Breast epithelium (tissue), 4 donors: ENCODE data around the gene GRID2IP. TPM values are rescaled to one million over a fixed set of nuclear protein-coding genes. Genes with fewer than 3 reads are reported as not detected.

Experiments
- DNase-seq, 2 donors: peaks; one replicate each; pipeline ENCODE4 v3.0.0-alpha.2; 2019; ENCODE audit warnings: low spot score in 2 of 2
- H3K27ac ChIP-seq, 2 donors: fragments of 200-600 bp; sonication (generic) in 1 of 2; one replicate each; pipeline ENCODE4 v1.5.1; 2016 to 2019; ENCODE audit warnings: mild to moderate bottlenecking in 1 of 2
- H3K27me3 ChIP-seq, 2 donors: fragments of 200-600 bp; sonication (generic) in 1 of 2; one replicate each; pipeline versions ENCODE4 v1.5.1 to v1.6.0; 2017 to 2019; ENCODE audit warnings: control low read depth in 1 of 2, mild to moderate bottlenecking in 1 of 2
- H3K36me3 ChIP-seq: fragments of 200-600 bp; one replicate; pipeline ENCODE4 v1.5.1; 2019
- H3K4me1 ChIP-seq, 2 donors: fragments of 200-600 bp; sonication (generic); one replicate each; pipeline ENCODE4 v1.5.1; 2016 to 2019; ENCODE audit warnings: control low read depth in 1 of 2
- H3K4me3 ChIP-seq, 3 donors: fragments of 200-600 bp; sonication (generic); 1 replicate in 2 of 3; 2 replicates in 1 of 3; pipeline ENCODE4 v1.5.1; 2016 to 2019; ENCODE audit warnings: mild to moderate bottlenecking in 3 of 3, moderate library complexity in 2 of 3
- H3K9me3 ChIP-seq, 2 donors: fragments of 200-600 bp; sonication (generic) in 1 of 2; one replicate each; pipeline ENCODE4 v1.5.1; 2016 to 2019; ENCODE audit warnings: control low read depth in 1 of 2
- POLR2A ChIP-seq: fragments of 450-650 bp; IDR thresholded peaks from one replicate; pipeline ENCODE4 v1.6.1; 2016; ENCODE audit warnings: antibody characterized with exemption, mild to moderate bottlenecking, moderate library complexity
- POLR2AphosphoS5 ChIP-seq, 3 donors: sonication (generic); formaldehyde crosslinking; IDR thresholded peaks; one replicate each; pipeline ENCODE4 v1.6.1; 2017; ENCODE audit warnings: antibody characterized with exemption in 3 of 3
- intact Hi-C: fragments of 100-400 bp; cut with DNase I; formaldehyde crosslinking; loops from one replicate; pipeline ENCODE4 v1.15.1; 2023; ENCODE audit warnings: low total_unique reads
- total RNA-seq, 3 donors: library from RNA; depleted of rRNA; stranded (reverse); fragments of >200 nt; gene quantifications; one replicate each; pipeline ENCODE4 v1.1.0, GENCODE V29; 2016
- TF ChIP-seq, protein P1 (sequence below), 3 donors: fragments of 450-650 bp; IDR thresholded peaks; one replicate each; pipeline ENCODE4 v1.5.1; 2016 to 2017; ENCODE audit warnings: antibody characterized with exemption in 3 of 3, mild to moderate bottlenecking in 3 of 3, moderate library complexity in 3 of 3

GRID2IP gene
- total RNA-seq, 3 donors from 2014 or later, result 0.33 to 0.88 TPM; not detected in 1

DNA sequence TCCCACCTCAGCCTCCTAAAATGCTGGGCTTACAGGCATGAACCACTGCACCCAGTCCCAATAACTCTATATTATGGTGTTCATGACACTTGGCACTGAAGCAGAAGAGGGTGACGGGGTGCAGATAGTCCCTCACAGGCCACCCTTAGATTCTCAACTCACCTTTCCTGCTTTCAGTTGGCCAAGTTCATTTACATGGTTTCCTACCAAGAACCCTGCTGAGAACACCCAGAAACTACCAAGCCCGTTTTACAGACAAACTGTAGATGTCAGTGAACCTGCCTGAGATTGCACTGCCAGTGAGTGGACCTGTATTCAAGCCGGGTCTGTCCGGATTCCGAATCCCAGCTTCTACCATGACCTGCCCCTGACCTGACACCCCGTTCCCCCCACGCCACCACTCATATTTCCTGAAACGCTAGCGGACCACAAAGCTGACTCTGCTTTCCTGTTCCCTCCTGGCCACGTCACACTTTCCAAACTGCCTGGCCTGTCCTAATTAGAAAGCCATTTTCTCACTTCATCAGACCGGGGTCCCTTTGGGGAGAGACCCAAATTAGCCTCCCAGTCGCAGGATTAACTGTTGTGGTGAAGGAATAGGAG lies 17.3 kb downstream of the GRID2IP start:
- TF ChIP-seq, protein P1, sequence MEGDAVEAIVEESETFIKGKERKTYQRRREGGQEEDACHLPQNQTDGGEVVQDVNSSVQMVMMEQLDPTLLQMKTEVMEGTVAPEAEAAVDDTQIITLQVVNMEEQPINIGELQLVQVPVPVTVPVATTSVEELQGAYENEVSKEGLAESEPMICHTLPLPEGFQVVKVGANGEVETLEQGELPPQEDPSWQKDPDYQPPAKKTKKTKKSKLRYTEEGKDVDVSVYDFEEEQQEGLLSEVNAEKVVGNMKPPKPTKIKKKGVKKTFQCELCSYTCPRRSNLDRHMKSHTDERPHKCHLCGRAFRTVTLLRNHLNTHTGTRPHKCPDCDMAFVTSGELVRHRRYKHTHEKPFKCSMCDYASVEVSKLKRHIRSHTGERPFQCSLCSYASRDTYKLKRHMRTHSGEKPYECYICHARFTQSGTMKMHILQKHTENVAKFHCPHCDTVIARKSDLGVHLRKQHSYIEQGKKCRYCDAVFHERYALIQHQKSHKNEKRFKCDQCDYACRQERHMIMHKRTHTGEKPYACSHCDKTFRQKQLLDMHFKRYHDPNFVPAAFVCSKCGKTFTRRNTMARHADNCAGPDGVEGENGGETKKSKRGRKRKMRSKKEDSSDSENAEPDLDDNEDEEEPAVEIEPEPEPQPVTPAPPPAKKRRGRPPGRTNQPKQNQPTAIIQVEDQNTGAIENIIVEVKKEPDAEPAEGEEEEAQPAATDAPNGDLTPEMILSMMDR (IDR thresholded peaks at IDR 0.05), result no peak
- no peak for TF ChIP-seq POLR2A
- no peak for TF ChIP-seq POLR2AphosphoS5 (IDR thresholded peaks at IDR 0.05)
- H3K9me3 ChIP-seq, result no peaks in the 10 kb centered on the region
- H3K27ac ChIP-seq, result no peak overlapping the region
- no peak overlapping the region for H3K4me3 ChIP-seq
- no peak for DNase-seq
- no peaks in the 10 kb centered on the region for H3K4me1 ChIP-seq
- H3K27me3 ChIP-seq, result peaks cover 5 to 57% of the 10 kb centered on the region in 2 donors
- H3K36me3 ChIP-seq, result no peaks in the 10 kb centered on the region
- intact Hi-C loops, result no loop called here

DNA sequence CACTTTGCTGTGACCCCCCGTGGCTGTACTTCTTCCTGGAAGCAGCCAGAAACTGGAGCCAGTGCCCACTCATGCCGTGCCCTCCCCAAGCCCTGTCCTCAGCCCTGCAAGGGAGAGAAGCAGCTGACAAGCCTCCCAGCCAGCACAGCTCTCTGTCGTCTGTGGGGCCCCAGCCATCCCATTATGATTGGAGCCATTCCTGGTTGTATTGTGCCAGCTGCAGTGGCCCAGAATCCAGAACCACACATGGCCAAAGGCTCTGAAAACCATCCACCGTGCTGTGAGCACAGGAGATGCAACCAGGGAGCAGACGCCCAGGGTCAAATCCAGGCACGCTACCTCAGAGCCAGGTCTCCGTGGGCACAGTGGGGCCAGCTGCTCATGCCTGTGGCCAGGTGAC lies 18.7 kb downstream of the GRID2IP start:
- Histone ChIP-seq H3K27ac (no peak overlapping the region), H3K9me3 (no peaks in the 10 kb centered on the region), H3K4me1 (no peaks in the 10 kb centered on the region), H3K27me3 (peaks cover 5 to 64% of the 10 kb centered on the region in 2 donors), H3K4me3 (no peak overlapping the region), H3K36me3 (no peaks in the 10 kb centered on the region)
- intact Hi-C loops, result no loop called here
- TF ChIP-seq POLR2A (no peak), POLR2AphosphoS5 (IDR thresholded peaks at IDR 0.05) (no peak)
- TF ChIP-seq, protein P1 (IDR thresholded peaks at IDR 0.05), result no peak
- no peak for DNase-seq

DNA sequence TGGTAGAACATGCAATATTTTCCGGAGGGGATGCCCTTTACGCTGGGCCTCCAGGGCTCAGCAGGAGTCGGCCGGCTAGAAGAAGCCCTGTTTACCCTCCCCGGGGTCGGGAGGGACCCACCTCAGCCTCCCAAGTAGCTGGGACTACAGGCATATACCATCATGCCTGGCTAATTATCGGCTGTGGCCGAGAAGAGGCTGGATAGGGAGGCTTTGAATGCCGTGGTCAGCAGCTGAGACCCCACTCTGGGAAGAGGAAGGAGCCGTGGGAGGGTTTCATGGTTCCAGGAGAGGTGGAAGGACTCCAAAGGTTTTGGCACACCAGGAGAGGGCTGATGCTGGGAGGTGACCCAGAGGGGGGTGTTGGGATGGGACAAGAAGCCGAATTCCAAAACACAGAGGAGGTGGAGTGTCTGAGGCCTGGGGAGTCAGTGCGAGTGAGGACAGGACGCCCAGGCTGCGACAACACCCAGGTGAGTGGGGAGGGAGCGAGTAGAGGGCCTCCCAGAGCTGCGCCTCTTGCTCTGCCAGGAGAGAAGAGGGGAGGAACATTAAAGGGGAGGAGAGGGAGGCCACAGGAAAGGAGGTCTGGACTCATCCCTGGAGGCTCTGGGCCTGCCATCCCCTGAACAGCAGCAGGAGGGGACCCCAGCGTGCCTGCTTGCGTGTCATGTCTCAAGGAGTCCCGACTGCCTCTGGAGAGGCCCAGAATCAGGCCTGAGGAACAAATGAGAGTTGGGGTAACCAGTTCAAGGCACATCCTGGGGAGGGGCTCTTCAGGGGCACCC lies 19.6 kb downstream of the GRID2IP start:
- no peak for DNase-seq
- H3K36me3 ChIP-seq, result no peaks in the 10 kb centered on the region
- H3K27ac ChIP-seq, result no peak overlapping the region
- H3K4me3 ChIP-seq, result peak overlapping the region in 2 of 3 donors; percentile 51 to 65
- peaks cover 5 to 66% of the 10 kb centered on the region in 2 donors for H3K27me3 ChIP-seq
- no peaks in the 10 kb centered on the region for H3K4me1 ChIP-seq
- no peak for TF ChIP-seq POLR2AphosphoS5 (IDR thresholded peaks at IDR 0.05)
- TF ChIP-seq POLR2A, result no peak
- intact Hi-C loops, result no loop called here
- H3K9me3 ChIP-seq, result no peaks in the 10 kb centered on the region

DNA sequence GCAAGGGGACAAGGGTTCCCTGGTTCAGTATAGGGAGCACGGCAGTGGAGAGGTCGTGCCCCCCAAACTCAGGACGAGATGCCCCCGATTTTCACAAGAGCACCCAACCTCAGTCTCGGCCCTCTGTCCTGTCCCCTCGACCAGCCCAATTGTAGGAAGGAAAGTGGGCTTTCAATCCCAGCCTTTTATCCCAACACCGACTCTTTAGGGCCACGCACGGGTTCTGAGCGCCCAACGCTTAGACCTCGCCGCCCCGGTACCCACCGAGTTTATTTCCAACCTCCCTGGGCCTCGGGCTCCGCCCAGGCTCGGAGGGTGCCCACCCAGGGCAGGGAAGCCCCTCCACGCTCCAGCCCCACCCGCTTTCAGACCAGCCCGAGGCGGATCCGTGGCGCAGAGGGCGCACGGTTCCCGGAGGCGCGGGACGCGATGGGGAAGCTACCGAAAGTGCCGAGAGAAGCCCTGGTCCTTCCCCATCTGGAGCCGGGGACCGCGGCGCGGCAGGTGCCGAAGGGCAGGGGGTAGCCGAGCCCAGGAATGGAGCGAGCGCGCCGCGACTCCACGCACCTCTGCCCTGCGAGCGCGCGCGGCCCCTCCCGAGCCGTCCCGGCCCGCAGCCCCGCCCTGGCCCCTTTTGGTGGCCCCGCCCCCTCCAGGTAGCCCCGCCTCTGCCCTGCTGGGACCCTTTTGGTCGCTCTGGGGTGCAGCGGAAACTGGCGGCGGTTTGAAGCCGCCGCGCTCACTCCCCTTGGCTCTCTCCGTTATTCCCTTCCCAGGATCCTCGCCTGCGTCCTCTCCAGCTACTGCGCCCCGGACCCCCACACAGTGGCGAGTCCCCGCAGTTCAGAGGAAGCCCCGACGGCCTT lies 20.4 kb downstream of the GRID2IP start:
- Histone ChIP-seq H3K36me3 (no peaks in the 10 kb centered on the region), H3K4me1 (no peaks in the 10 kb centered on the region), H3K4me3 (peak overlapping the region in 2 of 3 donors; percentile 51 to 65), H3K27me3 (peaks cover under 1 to 64% of the 10 kb centered on the region in 2 donors), H3K27ac (no peak overlapping the region), H3K9me3 (no peaks in the 10 kb centered on the region)
- intact Hi-C loops, result no loop called here
- no peak for DNase-seq
- TF ChIP-seq POLR2A (no peak), POLR2AphosphoS5 (IDR thresholded peaks at IDR 0.05) (no peak)
- TF ChIP-seq, protein P1 (IDR thresholded peaks at IDR 0.05), result no peak

DNA sequence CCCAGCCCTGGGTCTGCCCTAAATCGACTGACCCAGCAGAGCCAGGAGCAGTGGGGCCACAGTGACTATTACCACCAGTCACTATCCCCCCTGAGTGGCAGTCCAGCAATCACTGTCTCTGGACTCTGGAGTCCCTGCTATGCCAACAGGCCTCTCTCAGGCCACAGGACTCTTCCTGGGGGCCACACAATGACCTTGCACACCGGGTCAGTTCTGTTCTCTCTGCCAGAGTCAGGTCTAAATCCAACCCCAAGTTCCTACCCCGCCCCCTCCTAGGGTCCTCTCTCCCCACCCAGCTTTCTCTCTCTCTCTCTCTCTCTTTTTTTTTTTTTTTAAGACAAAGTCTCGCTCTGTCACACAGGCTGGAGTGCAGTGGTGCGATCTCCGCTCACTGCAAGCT lies 21.6 kb downstream of the GRID2IP start:
- H3K9me3 ChIP-seq, result no peaks in the 10 kb centered on the region
- no peak overlapping the region for H3K4me3 ChIP-seq
- TF ChIP-seq POLR2A (no peak), POLR2AphosphoS5 (IDR thresholded peaks at IDR 0.05) (no peak)
- TF ChIP-seq, protein P1 (IDR thresholded peaks at IDR 0.05), result no peak
- peaks cover 0 to 69% of the 10 kb centered on the region in 2 donors for H3K27me3 ChIP-seq
- no peak overlapping the region for H3K27ac ChIP-seq
- H3K36me3 ChIP-seq, result no peaks in the 10 kb centered on the region
- intact Hi-C loops, result no loop called here
- H3K4me1 ChIP-seq, result no peaks in the 10 kb centered on the region
- DNase-seq, result no peak
